A549 (cell line): ENCODE data around the gene NKAIN2.

Source experiments
- RNF2 ChIP-seq: fragments of 200-600 bp; sonication (generic); IDR thresholded peaks from 2 replicates; pipeline ENCODE4 v1.6.1; 2016; ENCODE audit warnings: low read depth, mild to moderate bottlenecking, antibody characterized with exemption, moderate library complexity, borderline replicate concordance
- ZFP36 ChIP-seq: fragments of 450-650 bp; IDR thresholded peaks from 2 replicates; pipeline ENCODE4 v1.6.1; 2014; ENCODE audit warnings: borderline replicate concordance; ENCODE audit not compliant: partially characterized antibody

- no peak for TF ChIP-seq ZFP36
- TF ChIP-seq RNF2 = no peak
Observed at GRCh38 chr6:124561635-124562130, 758.0 kb downstream of the NKAIN2 start.
